GM18867 (cell line): ENCODE measurements around the gene TCL1B.

ENCODE experiments used
- ATAC-seq: cut with Tn5 transposase; IDR thresholded peaks from one replicate; pipeline ENCODE4 v1.9.1; 2021; ENCODE audit warnings: mild to moderate bottlenecking, moderate library complexity; ENCODE audit not compliant: unreplicated experiment

Gene TCL1B

GRCh38 chr14:95666450-95666849 is 19.8 kb upstream of the TCL1B start:
- no peak for ATAC-seq

- no peak for ATAC-seq
Measured at GRCh38 chr14:95667249-95667693, 19.0 kb upstream of the TCL1B start.

GRCh38 chr14:95668235-95668772 is 17.9 kb upstream of the TCL1B start:
- peak; percentile 33 for ATAC-seq

- ATAC-seq: no peak
Measured at GRCh38 chr14:95674613-95675012, 11.6 kb upstream of the TCL1B start.

- no peak for ATAC-seq
Measured at GRCh38 chr14:95675486-95675885, 10.7 kb upstream of the TCL1B start.

GRCh38 chr14:95677179-95677835 is 8.9 kb upstream of the TCL1B start:
- no peak for ATAC-seq

- no peak for ATAC-seq
Measured at GRCh38 chr14:95679148-95679815, 6.9 kb upstream of the TCL1B start.

- no peak for ATAC-seq
Measured at GRCh38 chr14:95679998-95680735, 6.1 kb upstream of the TCL1B start.

- ATAC-seq: no peak
Measured at GRCh38 chr14:95681153-95681552, 5.1 kb upstream of the TCL1B start.

GRCh38 chr14:95683793-95684192 is 2.4 kb upstream of the TCL1B start:
- ATAC-seq: no peak

- no peak for ATAC-seq
Measured at GRCh38 chr14:95686935-95687334, 709 bp downstream of the TCL1B start.

- no peak for ATAC-seq
Measured at GRCh38 chr14:95689441-95689840, 3.2 kb downstream of the TCL1B start.

GRCh38 chr14:95690815-95691214 is 4.6 kb downstream of the TCL1B start:
- ATAC-seq: no peak

- ATAC-seq: no peak
Measured at GRCh38 chr14:95691591-95691990, 5.4 kb downstream of the TCL1B start.

- ATAC-seq: no peak
Measured at GRCh38 chr14:95692109-95692508, 5.9 kb downstream of the TCL1B start.

GRCh38 chr14:95695051-95695450 is 8.8 kb downstream of the TCL1B start:
- no peak for ATAC-seq

- no peak for ATAC-seq
Measured at GRCh38 chr14:95695913-95696312, 9.7 kb downstream of the TCL1B start.

- ATAC-seq: no peak
Measured at GRCh38 chr14:95696741-95697140, 10.5 kb downstream of the TCL1B start.

- ATAC-seq: peak; percentile 68
Measured at GRCh38 chr14:95697764-95698163, 11.5 kb downstream of the TCL1B start.

- ATAC-seq: no peak
Measured at GRCh38 chr14:95698287-95698686, 12.1 kb downstream of the TCL1B start.

- no peak for ATAC-seq
Measured at GRCh38 chr14:95699412-95699811, 13.2 kb downstream of the TCL1B start.
